Uterus (tissue), 4 donors: ENCODE results near the gene IGFN1. TPM values are rescaled to one million over a fixed set of nuclear protein-coding genes. Genes with fewer than 3 reads are reported as not detected.

Source experiments
- DNase-seq, 2 donors: peaks; one replicate each; pipeline ENCODE4 v3.0.0-alpha.2; 2019 to 2020
- H3K27ac ChIP-seq, 2 donors: fragments of 200-600 bp; sonication (generic); 1 replicate in 1 of 2; 2 replicates in 1 of 2; pipeline ENCODE4 v1.5.1; 2016 to 2018
- H3K27me3 ChIP-seq, 2 donors: fragments of 200-600 bp; sonication (generic); one replicate each; pipeline ENCODE4 v1.5.1; 2018 to 2019; ENCODE audit warnings: control low read depth in 1 of 2
- H3K36me3 ChIP-seq, 2 donors: fragments of 200-600 bp; sonication (generic); one replicate each; pipeline ENCODE4 v1.5.1; 2019; ENCODE audit warnings: control low read depth in 1 of 2
- H3K4me1 ChIP-seq, 2 donors: fragments of 200-600 bp; sonication (generic); one replicate each; pipeline ENCODE4 v1.5.1; 2018 to 2019; ENCODE audit warnings: control low read depth in 1 of 2
- H3K4me3 ChIP-seq, 2 donors: fragments of 200-600 bp; sonication (generic); 1 replicate in 1 of 2; 2 replicates in 1 of 2; pipeline ENCODE4 v1.5.1; 2018 to 2019; ENCODE audit warnings: mild to moderate bottlenecking in 1 of 2
- H3K9me3 ChIP-seq, 2 donors: fragments of 200-600 bp; sonication (generic); one replicate each; pipeline ENCODE4 v1.5.1; 2019; ENCODE audit warnings: control low read depth in 1 of 2
- CTCF ChIP-seq, 4 experiments: fragments of 200-600 bp in 2 of 4; fragments of 450-650 bp in 2 of 4; sonication (generic) in 2 of 4; IDR thresholded peaks; one replicate each; pipeline ENCODE4 v1.5.1; 2016 to 2019; ENCODE audit warnings: antibody characterized with exemption in 4 of 4, mild to moderate bottlenecking in 2 of 4, moderate library complexity in 1 of 4
- POLR2A ChIP-seq, 2 donors: fragments of 450-650 bp; IDR thresholded peaks; one replicate each; pipeline ENCODE4 v1.6.1; 2016; ENCODE audit warnings: antibody characterized with exemption in 2 of 2, mild to moderate bottlenecking in 1 of 2, moderate library complexity in 1 of 2
- intact Hi-C: fragments of 100-400 bp; cut with DNase I; formaldehyde crosslinking; loops from one replicate; pipeline ENCODE4 v1.15.1; 2023; ENCODE audit warnings: low total_unique reads
- total RNA-seq, 4 donors: library from RNA; depleted of rRNA in 3 of 4; stranded (reverse); fragments of >200 nt in 3 of 4; gene quantifications; one replicate each; pipeline versions ENCODE4 v1.1.0 to v1.2.4, GENCODE V29; 2014 to 2023
- donor health status: DM: yes; HTN: yes; CAD: no.

Gene IGFN1
- total RNA-seq, 4 donors from 2014 or later, result 0.51 to 5.4 (median 2.1) TPM; not detected in 1

GRCh38 chr1:201206176-201206575, 15.6 kb downstream of the IGFN1 start:
- H3K4me3 ChIP-seq, result no peak overlapping the region

GRCh38 chr1:201207046-201207445, 16.4 kb downstream of the IGFN1 start:
- Histone ChIP-seq H3K36me3 (no peaks in the 10 kb centered on the region), H3K27ac (no peak overlapping the region), H3K4me1 (no peaks in the 10 kb centered on the region), H3K4me3 (no peak overlapping the region), H3K27me3 (no peaks in the 10 kb centered on the region), H3K9me3 (no peaks in the 10 kb centered on the region)
- intact Hi-C loops, result no loop called here
- TF ChIP-seq CTCF (IDR thresholded peaks at IDR 0.05) (no peak), POLR2A (IDR thresholded peaks at IDR 0.05) (no peak)
- DNase-seq, result no peak

More at GRCh38 chr1:201206176-201206575, 15.6 kb downstream of the IGFN1 start:
- TF ChIP-seq CTCF (IDR thresholded peaks at IDR 0.05) (no peak), POLR2A (IDR thresholded peaks at IDR 0.05) (no peak)
- no peak for DNase-seq
- Histone ChIP-seq H3K27me3 (no peaks in the 10 kb centered on the region), H3K4me1 (no peaks in the 10 kb centered on the region), H3K36me3 (no peaks in the 10 kb centered on the region), H3K27ac (no peak overlapping the region), H3K9me3 (no peaks in the 10 kb centered on the region)
- intact Hi-C loops, result no loop called here

- Histone ChIP-seq H3K36me3 (no peaks in the 10 kb centered on the region), H3K4me1 (no peaks in the 10 kb centered on the region), H3K9me3 (no peaks in the 10 kb centered on the region), H3K4me3 (no peak overlapping the region), H3K27me3 (no peaks in the 10 kb centered on the region), H3K27ac (no peak overlapping the region)
- no peak for TF ChIP-seq CTCF (IDR thresholded peaks at IDR 0.05)
- no peak for TF ChIP-seq POLR2A (IDR thresholded peaks at IDR 0.05)
- DNase-seq, result no peak
- intact Hi-C loops, result no loop called here
These were observed 17.6 kb downstream of the IGFN1 start for GRCh38 chr1:201208236-201208635.

- Histone ChIP-seq H3K4me1 (no peaks in the 10 kb centered on the region), H3K27me3 (no peaks in the 10 kb centered on the region), H3K27ac (no peak overlapping the region), H3K9me3 (no peaks in the 10 kb centered on the region), H3K36me3 (no peaks in the 10 kb centered on the region), H3K4me3 (no peak overlapping the region)
- DNase-seq, result peak in 1 of 2 donors; percentile 8
- intact Hi-C loops, result no loop called here
- no peak for TF ChIP-seq POLR2A (IDR thresholded peaks at IDR 0.05)
- TF ChIP-seq CTCF (IDR thresholded peaks at IDR 0.05), result no peak
These were observed 21.4 kb downstream of the IGFN1 start for GRCh38 chr1:201212056-201212455.

GRCh38 chr1:201212461-201213055, 21.9 kb downstream of the IGFN1 start:
- Histone ChIP-seq H3K4me3 (no peak overlapping the region), H3K4me1 (no peaks in the 10 kb centered on the region), H3K27me3 (no peaks in the 10 kb centered on the region), H3K9me3 (no peaks in the 10 kb centered on the region), H3K27ac (no peak overlapping the region), H3K36me3 (no peaks in the 10 kb centered on the region)
- DNase-seq, result peak in 1 of 2 donors; percentile 5
- intact Hi-C loops, result no loop called here
- TF ChIP-seq POLR2A (IDR thresholded peaks at IDR 0.05) (no peak), CTCF (IDR thresholded peaks at IDR 0.05) (no peak)
